Activated CD8-positive, alpha-beta memory T cell treated with anti-CD3 and anti-CD28 coated beads for 36 hours (primary cell): ENCODE data around the gene ZC3H7B. TPM values are rescaled to one million over a fixed set of nuclear protein-coding genes. Genes with fewer than 3 reads are reported as not detected.

Experiments
- CTCF ChIA-PET: fragments of 350-600 bp; sonication (Branson Sonifier 250); formaldehyde crosslinking; loops from one replicate; lab custom pipeline; 2021; ENCODE audit warnings: antibody characterized with exemption; lab: Charles Lee
- POLR2A ChIA-PET: fragments of 350-600 bp; sonication (Branson Sonifier 250); formaldehyde crosslinking; loops from one replicate; lab custom pipeline; 2021; ENCODE audit warnings: antibody characterized with exemption; lab: Charles Lee
- total RNA-seq, 2 experiments: library from RNA; stranded (reverse); gene quantifications; one replicate each; pipeline ENCODE4 v1.2.3, GENCODE V29; 2021

Gene ZC3H7B
- total RNA-seq, 2 experiments from 2014 or later = 57.8 to 58.2 TPM

DNA sequence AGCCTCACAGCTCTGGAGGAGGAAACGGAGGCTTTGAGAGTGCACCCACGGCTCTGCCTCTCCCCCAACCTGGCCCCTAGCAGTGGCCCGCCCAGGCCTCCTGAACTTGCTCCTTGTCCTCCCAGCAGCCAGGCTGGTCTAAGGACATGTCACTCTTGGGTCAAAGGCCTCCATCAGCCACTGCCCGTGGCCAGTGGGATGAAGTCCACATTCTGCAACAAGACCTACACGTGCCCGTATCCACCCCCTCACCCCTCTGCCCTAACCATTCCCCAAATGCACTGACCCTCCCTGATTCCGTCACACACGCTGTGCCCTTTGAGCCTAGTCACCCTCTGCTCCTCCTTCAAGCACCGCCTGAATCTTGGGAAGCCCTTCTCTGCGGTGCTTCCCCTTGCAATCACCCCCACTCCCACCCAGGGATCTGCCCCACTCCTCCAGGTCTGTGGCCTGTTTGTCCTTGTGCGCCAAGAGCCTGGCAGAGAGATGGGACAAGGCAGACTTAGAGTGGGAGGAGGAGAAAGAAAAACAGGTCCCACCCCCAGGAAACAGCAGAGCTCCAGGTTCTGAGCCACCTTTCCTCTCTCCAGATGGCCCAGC is 43.0 kb downstream of the ZC3H7B start:
- ChIA-PET POLR2A (no interaction called here), CTCF (interaction anchor here (0.6 to 1.3 kb wide), 2 partner anchors 14 to 18 kb away, joined by 4 read pairs; no protein-coding TSS in a partner anchor)

DNA sequence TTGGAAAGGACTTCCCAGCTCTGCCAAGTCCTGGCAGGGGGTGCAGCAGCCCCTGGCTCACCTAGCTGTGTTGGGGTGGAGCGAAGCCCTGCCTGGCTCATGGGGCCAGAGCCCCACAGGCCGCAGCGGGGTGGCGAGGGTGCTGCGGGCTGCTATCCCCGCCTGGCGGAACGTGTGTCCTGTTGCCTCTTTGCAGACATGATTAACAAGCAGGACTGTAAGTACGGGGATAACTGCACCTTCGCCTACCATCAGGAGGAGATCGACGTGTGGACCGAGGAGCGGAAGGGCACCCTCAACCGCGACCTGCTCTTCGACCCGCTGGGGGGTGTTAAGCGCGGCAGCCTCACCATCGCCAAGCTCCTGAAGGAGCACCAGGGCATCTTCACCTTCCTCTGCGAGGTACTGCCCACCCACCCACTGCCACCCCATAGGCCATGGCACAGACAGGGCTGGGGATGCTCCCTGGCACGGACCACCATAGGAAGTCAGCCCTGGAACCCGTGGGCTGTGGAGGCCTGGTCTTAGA is 44.5 kb downstream of the ZC3H7B start:
- POLR2A ChIA-PET = no interaction called here
- CTCF ChIA-PET = no interaction called here

DNA sequence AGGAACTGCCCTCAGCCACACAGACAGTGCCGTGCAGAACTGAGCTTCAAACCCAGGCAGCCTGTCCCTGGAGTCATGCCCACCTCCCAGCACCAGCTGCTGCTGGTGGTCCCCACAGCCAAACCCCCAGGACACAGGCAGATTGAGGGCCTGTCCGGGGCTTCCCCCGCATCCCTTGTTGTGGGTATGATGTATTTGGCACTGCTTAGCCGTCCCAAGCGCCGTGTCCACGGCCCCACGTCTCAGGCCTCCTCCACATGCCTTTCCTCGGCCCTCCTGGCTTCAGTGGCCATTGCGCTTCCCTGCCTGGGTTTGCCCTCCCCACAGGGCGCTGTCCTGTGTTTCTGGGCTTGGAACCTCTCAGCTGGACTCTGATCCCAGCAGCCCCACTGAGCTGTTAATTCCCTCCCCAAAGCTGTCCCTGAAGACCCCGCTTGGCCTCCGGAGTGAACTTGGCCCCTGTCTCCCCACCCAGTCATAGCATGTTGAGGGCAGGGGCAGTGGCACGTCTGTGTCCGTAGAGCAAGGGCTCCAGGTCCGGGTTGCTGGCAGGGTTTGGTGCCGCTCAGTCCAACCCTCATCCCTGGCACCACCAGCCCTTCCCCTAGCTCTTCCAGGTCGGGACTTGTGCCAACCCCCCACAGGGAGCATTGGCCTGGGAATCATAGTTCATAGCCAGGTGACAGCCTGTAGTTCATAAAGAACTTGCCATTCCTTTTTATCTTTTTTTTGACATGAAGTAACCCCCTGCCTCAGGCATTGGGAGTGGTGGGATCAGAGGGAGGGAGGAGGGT is 45.9 kb downstream of the ZC3H7B start:
- ChIA-PET CTCF (no interaction called here), POLR2A (no interaction called here)

DNA sequence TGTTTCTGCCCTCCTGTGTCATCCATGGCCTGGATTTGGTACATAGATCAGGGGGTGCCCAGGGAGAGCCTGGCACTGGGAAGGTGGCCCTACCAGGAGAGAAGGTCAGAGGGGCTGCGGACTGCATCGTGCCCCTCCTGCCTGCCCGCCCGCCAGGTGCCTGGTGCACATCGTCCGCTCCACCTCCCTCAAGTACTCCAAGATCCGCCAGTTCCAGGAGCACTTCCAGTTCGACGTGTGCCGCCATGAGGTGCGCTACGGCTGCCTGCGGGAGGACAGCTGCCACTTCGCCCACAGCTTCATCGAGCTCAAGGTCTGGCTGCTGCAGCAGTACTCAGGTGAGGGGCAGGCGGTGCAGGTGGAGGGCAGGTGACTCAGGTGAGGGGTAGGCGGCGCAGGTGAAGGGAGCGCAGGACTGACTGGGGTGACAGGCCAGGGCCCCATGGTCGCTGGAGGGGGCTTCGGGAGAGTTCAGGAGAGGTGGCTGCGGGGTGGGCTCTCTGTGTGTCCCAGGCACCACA is 47.7 kb downstream of the ZC3H7B start:
- POLR2A ChIA-PET = no interaction called here
- CTCF ChIA-PET = no interaction called here

DNA sequence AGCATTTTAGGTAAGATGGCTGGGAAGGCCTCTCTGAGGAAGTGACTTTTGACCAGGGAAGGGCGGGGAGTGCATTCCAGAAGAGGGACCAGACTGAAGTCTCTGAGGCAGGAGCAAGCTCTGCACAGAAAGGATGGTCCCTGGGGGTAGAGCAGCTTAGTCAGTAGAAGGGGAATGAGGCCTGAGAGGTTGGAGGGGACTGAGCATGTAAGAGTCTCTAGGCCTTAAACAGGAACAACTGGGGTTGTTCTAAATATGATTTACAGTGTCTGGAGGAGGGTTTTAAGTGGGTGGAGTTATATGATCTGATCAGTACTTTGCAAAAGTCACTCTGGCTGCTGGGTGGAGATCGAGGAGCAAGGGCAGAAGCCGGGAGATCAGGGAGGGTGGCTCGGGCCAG is 48.8 kb downstream of the ZC3H7B start:
- ChIA-PET POLR2A (no interaction called here), CTCF (no interaction called here)

DNA sequence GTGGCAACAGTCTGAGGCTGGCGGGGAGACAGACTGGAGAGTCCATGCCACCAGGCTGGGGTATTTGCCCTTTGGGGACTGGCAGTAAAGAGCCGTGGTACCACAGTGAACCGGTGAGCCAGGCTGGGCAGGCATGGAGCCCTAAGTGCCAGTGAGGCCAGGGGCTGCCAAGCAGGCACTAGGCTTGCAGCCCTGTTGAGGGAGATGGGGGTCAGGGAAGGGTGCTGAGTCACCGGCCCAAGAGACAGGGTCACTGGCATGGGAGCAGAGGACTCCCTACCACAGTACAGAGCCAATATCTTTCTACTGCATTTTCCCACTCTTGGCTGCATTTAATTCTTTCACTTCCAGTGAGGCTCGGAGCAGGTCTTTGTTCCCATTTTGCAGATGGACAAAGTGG is 49.7 kb downstream of the ZC3H7B start:
- ChIA-PET POLR2A (no interaction called here), CTCF (no interaction called here)

DNA sequence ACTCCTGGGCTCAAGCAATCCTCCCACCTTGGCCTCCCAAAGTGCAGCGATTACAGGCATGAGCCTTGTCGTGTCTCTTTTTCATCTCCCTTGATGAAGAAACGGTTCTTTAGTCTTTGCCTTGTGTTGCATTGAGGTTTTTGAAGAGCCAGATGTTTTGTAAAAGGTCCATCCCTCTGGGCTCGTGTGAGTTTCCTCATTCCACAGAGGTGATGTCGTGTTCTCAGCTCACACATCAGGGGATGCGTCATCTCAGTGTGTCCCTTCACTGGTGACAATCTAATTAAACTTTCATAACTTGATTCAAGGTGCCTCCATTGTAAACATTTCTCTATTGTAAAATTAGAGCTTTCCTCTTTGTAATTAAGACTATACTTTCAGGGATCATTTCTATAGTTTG is 50.7 kb downstream of the ZC3H7B start:
- POLR2A ChIA-PET = no interaction called here
- CTCF ChIA-PET = interaction anchor here (0.5 to 0.9 kb wide), 2 partner anchors 12 to 13 kb away, joined by 3 to 4 read pairs; no protein-coding TSS in a partner anchor

DNA sequence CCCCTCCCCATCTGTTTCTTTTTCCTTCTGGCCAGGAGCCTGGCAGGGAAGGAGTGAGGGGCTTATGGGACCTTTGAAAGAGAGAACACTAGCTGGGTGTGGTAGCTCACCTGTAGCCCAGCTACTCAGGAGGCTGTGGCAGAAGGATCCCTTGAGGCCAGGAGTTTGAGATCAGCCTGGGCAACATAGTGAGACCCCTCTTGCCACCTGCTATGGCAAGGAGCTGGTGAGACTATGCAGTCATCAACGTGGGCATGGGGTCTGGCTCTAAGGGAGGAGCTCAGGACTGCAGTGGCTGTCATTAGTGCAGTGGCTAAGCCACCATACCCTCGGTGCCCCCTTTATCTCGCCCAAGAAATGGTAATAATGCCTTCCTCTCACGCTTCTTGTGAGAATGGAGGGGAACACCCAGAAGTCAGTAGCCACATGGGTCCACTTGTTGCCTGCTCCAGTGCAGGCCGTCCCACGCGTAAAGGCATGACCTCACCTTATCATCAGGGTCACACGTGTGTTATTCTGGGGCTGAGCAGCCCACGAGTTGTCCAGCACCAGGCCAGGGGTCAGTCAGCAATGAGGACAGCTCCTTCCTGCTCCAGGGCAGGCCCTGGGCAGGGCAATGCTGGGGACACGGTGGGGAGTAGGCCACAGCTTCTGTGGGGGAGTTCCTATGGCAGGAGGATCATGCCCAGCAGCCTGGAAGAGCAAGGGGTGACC is 52.7 kb downstream of the ZC3H7B start:
- CTCF ChIA-PET = no interaction called here
- POLR2A ChIA-PET = no interaction called here

DNA sequence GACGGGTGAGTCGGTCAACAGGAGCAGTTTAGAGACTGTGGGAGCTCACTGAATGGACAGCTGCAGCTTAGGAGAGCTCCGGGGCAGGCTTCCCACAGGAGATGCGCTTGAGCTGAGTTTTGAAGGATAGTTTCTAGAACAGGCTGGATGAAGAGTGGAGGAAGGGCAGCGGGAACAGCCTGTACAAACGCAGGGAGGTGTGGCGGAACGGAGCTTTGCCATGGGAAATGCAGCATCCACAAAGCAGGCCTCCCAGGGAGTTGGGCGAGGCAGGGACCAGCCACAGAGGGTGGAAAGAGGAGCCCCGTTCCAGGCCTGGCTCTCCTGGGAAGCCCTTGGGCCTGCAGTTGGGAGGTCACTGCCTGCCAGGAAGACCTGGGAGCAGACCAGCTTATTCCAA is 53.7 kb downstream of the ZC3H7B start:
- POLR2A ChIA-PET = no interaction called here
- CTCF ChIA-PET = no interaction called here

DNA sequence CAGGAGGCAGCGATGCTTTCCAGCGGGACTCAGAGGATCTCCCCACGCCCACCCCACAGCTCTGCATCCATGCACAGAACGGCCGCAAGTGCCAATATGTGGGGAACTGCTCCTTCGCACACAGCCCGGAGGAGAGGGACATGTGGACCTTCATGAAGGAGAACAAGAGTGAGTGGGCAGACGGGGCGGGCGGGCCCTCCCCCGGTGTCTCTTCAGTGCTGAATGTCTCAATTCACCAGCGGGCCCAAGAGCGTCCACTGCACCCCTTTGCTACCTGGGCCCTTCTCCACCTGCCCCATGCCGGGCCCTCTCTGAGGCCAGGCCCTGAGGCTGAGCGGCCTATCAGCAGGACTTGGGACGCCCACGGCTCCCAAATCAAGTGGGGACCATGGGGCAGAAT is 54.6 kb downstream of the ZC3H7B start:
- POLR2A ChIA-PET = no interaction called here
- CTCF ChIA-PET = no interaction called here

DNA sequence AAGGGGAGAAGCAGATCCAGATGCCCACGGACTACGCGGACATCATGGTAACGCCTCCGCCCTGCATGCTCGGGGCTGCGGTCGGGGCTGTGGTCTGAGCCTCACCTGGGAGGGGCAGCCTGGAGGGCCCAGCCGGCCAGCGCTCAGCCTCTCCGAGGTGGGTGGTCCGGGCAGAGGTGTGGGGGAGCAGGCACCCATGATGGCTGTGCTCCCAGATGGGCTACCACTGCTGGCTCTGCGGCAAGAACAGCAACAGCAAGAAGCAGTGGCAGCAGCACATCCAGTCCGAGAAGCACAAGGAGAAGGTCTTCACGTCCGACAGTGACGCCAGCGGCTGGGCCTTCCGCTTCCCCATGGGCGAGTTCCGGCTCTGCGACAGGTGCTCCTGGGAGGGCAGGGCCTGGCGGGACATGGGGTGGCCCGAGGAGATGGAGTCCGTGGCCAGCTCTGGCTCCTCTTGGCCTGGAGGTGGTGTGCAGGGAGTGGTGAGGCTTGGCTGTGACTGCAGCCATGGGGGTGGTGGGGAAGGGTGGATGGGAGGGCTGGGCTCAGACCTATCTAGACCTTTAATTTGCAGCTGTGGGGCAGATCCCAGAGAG is 55.2 kb downstream of the ZC3H7B start:
- ChIA-PET POLR2A (no interaction called here), CTCF (no interaction called here)

DNA sequence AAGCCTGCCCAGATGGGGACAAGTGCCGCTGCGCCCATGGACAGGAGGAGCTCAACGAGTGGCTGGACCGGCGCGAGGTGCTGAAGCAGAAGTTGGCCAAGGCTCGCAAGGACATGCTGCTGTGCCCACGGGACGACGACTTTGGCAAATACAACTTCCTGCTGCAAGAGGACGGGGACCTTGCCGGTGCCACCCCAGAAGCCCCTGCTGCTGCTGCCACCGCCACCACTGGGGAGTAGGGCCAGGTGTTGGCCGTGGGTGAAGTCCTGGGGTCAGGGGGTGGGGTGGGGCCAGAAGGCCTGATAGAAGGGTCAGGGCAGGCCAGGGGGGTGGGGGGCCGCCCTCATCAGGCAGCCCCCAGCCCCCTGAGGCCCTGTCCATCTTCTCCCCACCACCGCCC is 55.9 kb downstream of the ZC3H7B start:
- CTCF ChIA-PET = interaction anchor here (0.7 kb wide), 1 partner anchor 537 kb away, joined by 3 read pairs; no protein-coding TSS in a partner anchor
- POLR2A ChIA-PET = no interaction called here

DNA sequence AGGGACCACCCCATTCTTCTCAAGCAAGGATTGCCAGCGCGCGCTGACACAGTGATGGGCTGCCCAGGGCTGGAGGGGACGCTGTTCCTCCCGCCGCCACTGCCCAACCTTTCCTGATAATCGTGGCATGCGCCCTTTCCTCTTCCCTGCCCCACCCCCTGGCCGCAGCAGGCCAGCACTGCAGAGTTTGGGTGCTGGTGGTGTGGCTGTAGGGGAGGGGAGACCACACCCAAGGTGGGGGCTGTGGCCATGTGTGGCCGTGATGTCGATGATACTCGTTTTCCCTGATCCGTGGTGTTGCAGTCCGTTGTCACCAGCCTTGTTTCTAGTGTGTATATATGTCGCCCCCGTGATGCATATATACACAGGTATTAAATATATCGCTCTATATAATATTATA is 57.6 kb downstream of the ZC3H7B start:
- CTCF ChIA-PET = interaction anchor here (0.9 kb wide), 1 partner anchor 9 kb away, joined by 3 read pairs; no protein-coding TSS in a partner anchor
- POLR2A ChIA-PET = no interaction called here

DNA sequence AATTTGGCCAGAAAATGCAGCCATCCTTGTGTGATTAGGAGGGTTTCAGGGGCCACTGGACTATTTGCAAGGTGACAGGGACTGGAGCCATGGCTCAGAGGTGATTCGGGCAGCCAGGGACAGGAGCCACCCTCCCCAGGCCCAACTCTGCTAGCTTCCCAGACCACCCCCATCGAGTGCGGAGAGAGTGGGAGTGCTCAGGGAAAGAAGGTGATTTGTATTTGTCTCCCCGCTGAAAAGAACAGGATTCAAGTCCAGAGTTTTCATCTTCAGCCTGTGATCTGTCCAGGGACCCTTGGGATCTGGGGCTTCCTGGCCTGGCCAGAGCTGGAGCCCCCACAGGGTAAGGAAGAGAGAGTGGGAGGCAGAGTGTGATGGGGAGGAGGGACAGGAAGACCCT is 58.1 kb downstream of the ZC3H7B start:
- POLR2A ChIA-PET = no interaction called here
- CTCF ChIA-PET = no interaction called here

DNA sequence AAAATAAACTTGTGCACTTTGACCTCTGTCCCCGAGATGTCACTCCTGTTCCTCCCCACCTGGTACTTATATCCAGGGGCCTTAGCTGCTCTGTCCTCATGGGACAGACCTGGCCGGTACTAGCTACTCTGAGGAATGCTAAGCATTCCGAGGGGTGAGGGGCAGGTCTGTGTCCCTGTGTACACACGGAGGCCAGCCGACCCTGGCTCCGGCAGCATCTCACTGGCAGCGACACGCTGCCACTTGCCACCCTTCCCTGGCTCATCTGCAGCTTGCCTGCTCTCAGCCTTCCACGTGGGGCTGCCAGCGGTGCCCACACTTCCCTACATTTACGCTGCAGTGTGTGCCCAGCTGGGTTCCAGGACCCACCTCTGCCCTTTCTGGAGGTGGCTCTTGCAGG is 58.8 kb downstream of the ZC3H7B start:
- CTCF ChIA-PET = no interaction called here

DNA sequence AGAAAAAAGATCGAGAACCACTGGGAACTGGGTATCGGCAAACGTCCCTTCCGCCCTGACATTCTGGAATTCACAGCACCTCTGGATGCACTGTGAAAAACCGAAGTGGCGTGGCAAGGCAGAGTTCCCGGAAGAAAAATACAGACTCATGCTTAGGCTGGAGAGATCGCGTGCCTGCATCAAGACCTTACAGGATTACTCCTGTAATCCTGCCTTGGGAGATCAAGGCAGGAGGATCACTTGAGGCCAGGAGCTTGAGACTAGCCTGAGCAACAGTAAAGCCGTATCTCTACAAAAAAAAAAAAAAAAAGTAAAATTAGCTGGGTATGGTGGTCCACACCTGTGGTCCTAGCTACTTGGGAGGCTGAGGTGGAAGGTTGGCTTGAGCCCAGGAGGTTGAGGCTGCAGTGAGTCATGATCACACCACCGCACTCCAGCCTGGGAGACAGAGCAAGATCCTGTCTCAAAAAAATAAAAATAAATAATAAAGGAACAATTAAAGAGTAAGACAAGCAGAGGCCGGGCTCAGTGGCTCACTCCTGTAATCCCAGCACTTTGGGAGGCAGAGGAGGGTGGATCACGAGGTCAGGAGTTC is 60.5 kb downstream of the ZC3H7B start:
- CTCF ChIA-PET = interaction anchor here (1.1 kb wide), 2 partner anchors 18 to 19 kb away, joined by 4 read pairs; no protein-coding TSS in a partner anchor
- POLR2A ChIA-PET = interaction anchor here (0.6 kb wide), 1 partner anchor 1184 kb away, joined by 5 read pairs; no protein-coding TSS in a partner anchor

More for the DNA sequence above, 58.8 kb downstream of the ZC3H7B start:
- POLR2A ChIA-PET = interaction anchor here (0.6 kb wide), 1 partner anchor 97 kb away, joined by 3 read pairs; no protein-coding TSS in a partner anchor

DNA sequence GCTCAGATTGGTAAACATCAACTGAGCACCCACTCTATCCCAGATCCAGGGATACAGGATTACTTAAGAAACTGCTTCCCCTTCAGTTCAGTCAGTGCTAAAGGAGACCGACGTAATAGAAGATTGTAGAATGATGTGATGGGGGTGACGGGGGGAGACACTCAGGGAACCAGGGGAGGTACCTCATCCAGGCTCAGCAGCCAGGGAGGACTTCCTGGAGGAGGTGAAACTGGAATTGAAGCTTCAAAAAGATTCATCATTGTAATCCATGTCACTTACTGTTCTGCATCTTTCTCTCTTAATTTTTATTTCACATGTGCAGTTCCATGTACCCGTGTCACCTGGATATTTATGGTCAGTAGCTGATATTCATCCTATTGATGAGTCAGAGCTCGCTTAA is 61.3 kb downstream of the ZC3H7B start:
- POLR2A ChIA-PET = no interaction called here

DNA sequence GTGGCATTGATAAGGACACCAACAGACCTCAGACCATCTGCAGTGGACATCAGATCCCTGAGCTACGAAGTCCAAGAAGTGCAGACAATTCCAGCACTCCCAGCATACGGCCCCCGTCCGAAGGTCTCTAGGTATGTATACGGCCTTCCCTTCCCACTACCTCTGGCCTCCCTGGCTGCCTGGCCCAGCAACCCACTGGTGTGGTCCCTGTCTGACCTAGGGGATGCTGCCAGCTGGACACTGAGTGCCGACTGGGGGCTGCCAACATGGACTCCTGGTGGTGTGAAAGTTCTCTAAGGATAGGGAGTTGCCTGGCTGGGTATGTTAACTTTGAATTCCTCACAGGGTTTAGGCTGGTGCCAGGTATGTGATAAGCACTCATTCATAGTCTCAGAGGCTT is 62.9 kb downstream of the ZC3H7B start:
- ChIA-PET CTCF (interaction anchor here (0.7 kb wide), 1 partner anchor 12 kb away, joined by 3 read pairs; no protein-coding TSS in a partner anchor), POLR2A (no interaction called here)

More for the DNA sequence above, 61.3 kb downstream of the ZC3H7B start:
- CTCF ChIA-PET = interaction anchor here (0.9 to 1.1 kb wide), 2 partner anchors 19 to 394 kb away, joined by 3 to 4 read pairs; no protein-coding TSS in a partner anchor
